GM19351 (cell line): ENCODE data around the gene PCSK1N.
"Not testable (repeated sequence)": the region's sequence is repeated elsewhere in the genome, so short reads cannot be mapped to it uniquely, and the experiment has no call there.

ENCODE experiments used
- ATAC-seq: cut with Tn5 transposase; IDR thresholded peaks from one replicate; pipeline ENCODE4 v1.9.1; 2021; ENCODE audit warnings: mild to moderate bottlenecking, moderate library complexity; ENCODE audit not compliant: unreplicated experiment

The PCSK1N gene

GRCh38 chrX:48835524-48836329, at the start of gene PCSK1N:
Gene PCSK1N, minus strand, starts transcription at chrX:48835610. Its CDS starts 78 bp downstream, at chrX:48835532.
- no peak for ATAC-seq

GRCh38 chrX:48883729-48884128, 48.3 kb upstream of the PCSK1N start:
- no peak for ATAC-seq

- not testable (repeated sequence) for ATAC-seq
Measured at GRCh38 chrX:48876944-48877343, 41.5 kb upstream of the PCSK1N start.

- not testable (repeated sequence) for ATAC-seq
Measured at GRCh38 chrX:48872017-48872416, 36.6 kb upstream of the PCSK1N start.

GRCh38 chrX:48864210-48864609, 28.8 kb upstream of the PCSK1N start:
- ATAC-seq, result no peak

- ATAC-seq, result no peak
Measured at GRCh38 chrX:48854898-48855297, 19.5 kb upstream of the PCSK1N start.

GRCh38 chrX:48854121-48854804, 18.9 kb upstream of the PCSK1N start:
- ATAC-seq, result not testable (repeated sequence)

- ATAC-seq, result not testable (repeated sequence)
Measured at GRCh38 chrX:48853494-48853893, 18.1 kb upstream of the PCSK1N start.

- ATAC-seq, result no peak
Measured at GRCh38 chrX:48852857-48853256, 17.4 kb upstream of the PCSK1N start.

GRCh38 chrX:48848847-48849246, 13.4 kb upstream of the PCSK1N start:
- no peak for ATAC-seq

- no peak for ATAC-seq
Measured at GRCh38 chrX:48839686-48840085, 4.3 kb upstream of the PCSK1N start.

- no peak for ATAC-seq
Measured at GRCh38 chrX:48834383-48834709, 1.1 kb downstream of the PCSK1N start.

GRCh38 chrX:48833542-48834138, 1.8 kb downstream of the PCSK1N start:
- no peak for ATAC-seq

GRCh38 chrX:48831909-48832291, 3.5 kb downstream of the PCSK1N start:
- no peak for ATAC-seq

- ATAC-seq, result no peak
Measured at GRCh38 chrX:48831136-48831908, 4.1 kb downstream of the PCSK1N start.

- ATAC-seq, result no peak
Measured at GRCh38 chrX:48829016-48829735, 6.2 kb downstream of the PCSK1N start.

- ATAC-seq, result no peak
Measured at GRCh38 chrX:48827654-48827968, 7.8 kb downstream of the PCSK1N start.

GRCh38 chrX:48826876-48827653, 8.3 kb downstream of the PCSK1N start:
- no peak for ATAC-seq

- no peak for ATAC-seq
Measured at GRCh38 chrX:48826135-48826875, 9.1 kb downstream of the PCSK1N start, which contains the start of gene ERAS. Gene ERAS, plus strand, starts transcription at chrX:48826513. Its CDS starts 2,611 bp downstream, at chrX:48829124.
